Epithelial cell of proximal tubule (primary cell): ENCODE results near the gene HIP1R. TPM values are rescaled to one million over a fixed set of nuclear protein-coding genes. Genes with fewer than 3 reads are reported as not detected.
A peak's percentile ranks its signal among the peaks of the same experiment; 100 is the strongest.

ENCODE experiments used
- DNase-seq: peaks from one replicate; pipeline ENCODE4 v3.0.0-alpha.2; 2011; ENCODE audit warnings: low read depth
- H3K4me3 ChIP-seq: 2 replicates; pipeline ENCODE4 v1.5.1; 2011; ENCODE audit warnings: low read depth, mild to moderate bottlenecking, low read length
- total RNA-seq: library from RNA; depleted of rRNA; stranded (reverse); fragments of >200 nt; gene quantifications from 2 replicates; pipeline ENCODE4 v1.2.3, GENCODE V29; 2015
- TF ChIP-seq, protein P1 (sequence below): conservative IDR thresholded peaks from 2 replicates; pipeline ENCODE4 v1.5.1; 2012; ENCODE audit warnings: low read depth, mild to moderate bottlenecking, low read length

Gene HIP1R
- total RNA-seq, 1 donor from 2014 or later: 91.0 TPM

DNA sequence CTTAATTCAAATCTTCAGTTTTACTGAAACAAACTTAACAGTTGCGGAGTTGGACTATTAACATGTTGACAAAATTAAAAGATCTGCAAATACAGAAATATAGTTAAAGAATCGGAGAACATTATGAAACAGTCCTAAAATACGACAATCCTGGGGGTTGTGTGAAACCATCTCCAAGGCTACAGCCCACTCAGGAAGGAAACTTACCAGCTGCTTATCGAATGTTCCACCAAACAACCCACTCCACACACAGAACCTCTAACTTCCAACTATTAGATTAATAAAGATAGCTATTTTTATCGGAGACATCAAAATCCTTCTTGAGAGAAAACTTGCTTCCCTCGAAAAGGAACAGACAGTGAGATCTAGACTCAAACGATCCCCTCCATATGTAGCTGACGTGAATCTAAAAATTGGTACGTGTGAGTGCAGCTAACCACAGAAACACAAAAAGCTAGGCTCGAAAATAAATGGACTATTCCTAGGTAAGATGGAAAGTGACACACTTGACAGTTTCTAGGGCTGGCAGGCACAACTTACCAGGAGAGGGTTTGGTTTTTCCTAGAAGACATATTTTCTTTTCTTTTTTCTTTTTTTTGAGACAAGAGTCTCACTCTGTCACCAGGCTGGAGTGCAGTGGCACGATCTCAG lies 47.8 kb downstream of the HIP1R start:
- DNase-seq: no peak
- TF ChIP-seq, protein P1, sequence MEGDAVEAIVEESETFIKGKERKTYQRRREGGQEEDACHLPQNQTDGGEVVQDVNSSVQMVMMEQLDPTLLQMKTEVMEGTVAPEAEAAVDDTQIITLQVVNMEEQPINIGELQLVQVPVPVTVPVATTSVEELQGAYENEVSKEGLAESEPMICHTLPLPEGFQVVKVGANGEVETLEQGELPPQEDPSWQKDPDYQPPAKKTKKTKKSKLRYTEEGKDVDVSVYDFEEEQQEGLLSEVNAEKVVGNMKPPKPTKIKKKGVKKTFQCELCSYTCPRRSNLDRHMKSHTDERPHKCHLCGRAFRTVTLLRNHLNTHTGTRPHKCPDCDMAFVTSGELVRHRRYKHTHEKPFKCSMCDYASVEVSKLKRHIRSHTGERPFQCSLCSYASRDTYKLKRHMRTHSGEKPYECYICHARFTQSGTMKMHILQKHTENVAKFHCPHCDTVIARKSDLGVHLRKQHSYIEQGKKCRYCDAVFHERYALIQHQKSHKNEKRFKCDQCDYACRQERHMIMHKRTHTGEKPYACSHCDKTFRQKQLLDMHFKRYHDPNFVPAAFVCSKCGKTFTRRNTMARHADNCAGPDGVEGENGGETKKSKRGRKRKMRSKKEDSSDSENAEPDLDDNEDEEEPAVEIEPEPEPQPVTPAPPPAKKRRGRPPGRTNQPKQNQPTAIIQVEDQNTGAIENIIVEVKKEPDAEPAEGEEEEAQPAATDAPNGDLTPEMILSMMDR: no peak
- no peak overlapping the region for H3K4me3 ChIP-seq

DNA sequence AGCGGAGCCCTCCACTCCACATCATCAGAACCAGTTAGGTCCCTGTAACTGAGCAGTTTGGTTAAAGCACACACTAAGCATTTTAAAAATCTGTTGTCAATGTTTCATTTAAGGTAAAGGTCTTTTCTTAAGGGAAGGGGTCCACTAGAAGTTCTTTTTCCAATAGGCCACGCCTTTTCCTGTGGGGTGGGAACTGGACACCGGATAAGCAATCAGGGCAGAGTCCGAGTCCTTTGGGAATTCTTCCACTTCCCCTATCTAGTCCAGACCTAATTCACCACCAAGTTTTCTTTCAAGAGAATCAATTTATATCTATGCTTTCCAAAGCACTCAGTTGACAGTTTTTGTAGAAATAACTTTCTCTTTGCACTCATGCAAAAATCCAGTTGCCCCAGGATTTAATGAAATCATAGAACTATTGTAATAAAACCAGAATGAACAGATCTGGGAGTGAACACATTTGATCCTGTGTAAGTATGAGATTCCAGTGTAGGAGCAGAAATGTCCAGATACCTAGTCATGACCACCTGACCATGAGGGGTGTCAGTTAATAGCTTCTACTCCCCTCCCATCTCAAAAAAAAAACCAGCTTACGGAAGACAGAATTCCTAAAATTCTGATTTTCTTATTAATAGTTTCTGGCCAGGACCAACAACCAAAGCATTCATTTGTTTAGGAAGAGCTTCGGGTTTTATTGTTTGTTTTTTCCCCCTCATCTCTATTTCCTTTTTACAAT lies 49.0 kb downstream of the HIP1R start:
- DNase-seq: no peak
- TF ChIP-seq, protein P1: no peak
- H3K4me3 ChIP-seq: no peak overlapping the region

DNA sequence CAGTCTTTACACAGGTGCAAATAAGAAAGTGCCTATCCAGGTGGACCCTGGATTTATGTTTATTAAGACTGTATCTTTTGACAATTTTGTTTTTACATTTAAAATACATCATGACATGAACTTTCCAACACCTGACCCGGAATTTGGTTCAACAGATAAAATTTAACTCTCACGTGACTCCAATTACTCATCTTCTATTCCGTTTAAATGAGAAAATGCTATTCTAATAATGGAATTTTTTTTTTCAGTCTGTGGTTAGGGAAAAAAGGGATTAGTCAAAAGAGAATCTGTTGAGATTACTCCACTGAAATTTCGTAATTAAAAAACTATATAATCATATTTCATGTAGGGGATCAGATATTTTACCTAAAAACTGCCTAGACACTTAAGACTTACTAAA lies 49.6 kb downstream of the HIP1R start:
- TF ChIP-seq, protein P1: no peak
- H3K4me3 ChIP-seq: no peak overlapping the region
- DNase-seq: no peak

DNA sequence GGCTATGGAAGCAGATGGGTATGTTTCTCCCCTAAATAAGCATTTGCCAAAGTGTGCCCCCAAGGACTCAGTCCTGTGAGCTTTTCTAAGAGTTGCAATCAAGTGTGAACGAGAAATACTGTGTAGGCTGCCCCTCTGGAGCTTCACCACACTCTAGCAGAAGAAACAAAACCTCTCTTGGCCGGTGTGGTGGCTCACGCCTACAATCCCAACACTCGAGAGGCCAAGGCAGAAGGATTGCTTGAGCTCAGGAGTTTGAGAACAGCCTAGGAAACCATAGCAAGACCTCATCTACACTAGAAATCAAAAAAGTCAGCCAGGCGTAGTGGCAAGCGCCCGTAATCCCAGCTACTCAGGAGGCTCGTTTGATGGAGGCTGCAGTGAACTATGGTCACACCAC lies 50.9 kb downstream of the HIP1R start:
- TF ChIP-seq, protein P1: no peak
- no peak overlapping the region for H3K4me3 ChIP-seq

DNA sequence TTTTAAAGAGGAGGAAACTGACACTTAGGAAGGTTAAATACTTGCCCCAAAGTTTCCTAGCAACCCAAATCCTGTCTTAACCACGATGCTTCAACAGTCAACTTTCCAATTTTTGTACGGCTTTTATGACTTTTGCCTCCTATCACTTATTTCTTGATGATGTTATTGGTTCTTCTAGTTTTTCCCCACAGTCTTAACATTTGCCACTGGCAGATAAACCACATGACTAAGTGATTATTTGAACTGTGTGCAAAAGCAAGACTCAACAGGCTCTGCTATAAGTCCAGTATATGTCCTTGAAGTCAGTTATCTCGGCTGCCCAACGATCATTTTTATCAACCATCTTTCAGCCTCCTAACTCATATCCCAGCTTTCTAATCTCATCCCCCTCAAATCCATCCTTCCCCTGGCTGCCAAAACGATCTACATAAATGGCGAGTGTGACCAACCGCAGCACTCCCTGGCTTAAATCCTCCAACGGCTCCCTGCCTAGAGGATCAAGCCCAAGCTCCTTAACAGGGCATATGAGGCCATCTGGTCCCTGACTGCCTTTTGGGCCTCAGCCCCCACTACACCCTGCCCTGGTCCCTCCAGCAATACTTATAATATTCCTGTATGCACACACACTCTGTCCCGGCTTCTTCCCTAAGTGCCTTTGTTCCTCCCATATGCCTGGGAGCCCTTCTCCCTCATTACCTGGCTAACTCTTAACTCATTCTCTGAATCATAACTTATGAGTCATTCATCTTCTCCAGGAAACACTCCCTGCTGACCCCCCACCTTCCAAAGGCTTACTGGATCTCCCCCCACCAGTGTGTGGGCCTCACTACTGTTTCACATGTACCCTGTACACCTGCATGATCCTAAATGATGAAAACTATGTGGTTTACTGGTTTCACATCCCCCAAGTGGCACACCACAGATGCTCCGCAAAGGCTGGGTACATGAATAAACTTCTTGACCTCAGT lies 51.9 kb downstream of the HIP1R start:
- TF ChIP-seq, protein P1: no peak
- peak; percentile 78 for DNase-seq
- H3K4me3 ChIP-seq: peak overlapping the region; percentile 24

More for the DNA sequence above, 50.9 kb downstream of the HIP1R start:
- no peak for DNase-seq

DNA sequence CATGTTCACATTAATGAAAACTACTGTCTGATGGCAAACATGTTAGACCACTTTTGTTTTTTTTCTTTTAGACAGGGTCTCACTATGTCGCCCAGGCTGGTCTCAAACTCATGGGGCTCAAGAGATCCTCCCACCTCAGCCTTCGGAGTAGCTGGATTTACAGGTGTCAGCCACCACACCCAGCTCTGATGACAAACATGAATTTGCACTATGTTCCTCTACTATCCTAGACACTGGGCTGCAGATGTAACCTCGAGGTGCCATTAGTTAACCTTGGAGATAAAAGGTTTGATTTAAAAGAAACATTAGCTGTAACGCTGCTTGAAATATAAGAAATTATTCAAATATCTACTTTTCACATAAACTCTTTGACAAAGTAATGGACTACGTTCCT lies 52.6 kb downstream of the HIP1R start:
- TF ChIP-seq, protein P1: no peak
- DNase-seq: no peak
- peak overlapping the region; percentile 31 for H3K4me3 ChIP-seq
